ENCODE results near the gene BNC2. TPM values are rescaled to one million over a fixed set of nuclear protein-coding genes. Genes with fewer than 3 reads are reported as not detected.

The BNC2 gene
- total RNA-seq, 1 donor from 2014 or later = under 0.01 TPM

DNA sequence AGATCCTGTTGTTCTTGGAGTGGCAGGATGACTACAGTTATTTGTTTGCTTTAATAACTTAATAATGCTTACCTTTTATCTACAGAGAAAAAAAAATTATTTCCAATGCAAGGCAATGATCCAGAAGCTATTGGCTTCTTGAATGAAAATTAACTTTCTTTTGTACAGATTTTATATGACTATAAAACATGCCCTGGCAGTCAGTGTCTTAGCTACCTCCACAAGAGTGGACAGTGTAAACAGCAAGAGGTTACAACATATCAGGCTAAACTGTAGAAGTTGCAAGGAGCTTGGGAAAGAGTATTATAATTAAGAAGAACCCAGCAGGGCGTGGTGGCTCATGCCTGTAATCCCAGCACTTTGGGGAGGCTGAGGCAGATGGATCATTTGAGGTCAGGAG lies 49.1 kb downstream of the BNC2 start:
- Histone ChIP-seq H3K36me3 (ENCODE audit: control insufficient read depth, insufficient read depth, low read length) (no peaks in the 10 kb centered on the region), H3K4me3 (ENCODE audit: low read depth, low read length) (no peak overlapping the region), H3K27me3 (ENCODE audit: control insufficient read depth, insufficient read depth, low read length) (no peaks in the 10 kb centered on the region)
- DNase-seq (ENCODE audit: low read depth) = no peak
- TF ChIP-seq CTCF (IDR thresholded peaks at IDR 0.05; ENCODE audit: insufficient read depth, low read length, severe bottlenecking) = no peak
- FAIRE-seq = no peak

- Histone ChIP-seq H3K4me3 (ENCODE audit: low read depth, low read length) (no peak overlapping the region), H3K27me3 (ENCODE audit: control insufficient read depth, insufficient read depth, low read length) (no peaks in the 10 kb centered on the region), H3K36me3 (ENCODE audit: control insufficient read depth, insufficient read depth, low read length) (no peaks in the 10 kb centered on the region)
- FAIRE-seq (no peak), DNase-seq (ENCODE audit: low read depth) (no peak)
- no peak for TF ChIP-seq CTCF (IDR thresholded peaks at IDR 0.05; ENCODE audit: insufficient read depth, low read length, severe bottlenecking)
These were observed 53.0 kb downstream of the BNC2 start for GRCh38 chr9:16817514-16817913.

DNA sequence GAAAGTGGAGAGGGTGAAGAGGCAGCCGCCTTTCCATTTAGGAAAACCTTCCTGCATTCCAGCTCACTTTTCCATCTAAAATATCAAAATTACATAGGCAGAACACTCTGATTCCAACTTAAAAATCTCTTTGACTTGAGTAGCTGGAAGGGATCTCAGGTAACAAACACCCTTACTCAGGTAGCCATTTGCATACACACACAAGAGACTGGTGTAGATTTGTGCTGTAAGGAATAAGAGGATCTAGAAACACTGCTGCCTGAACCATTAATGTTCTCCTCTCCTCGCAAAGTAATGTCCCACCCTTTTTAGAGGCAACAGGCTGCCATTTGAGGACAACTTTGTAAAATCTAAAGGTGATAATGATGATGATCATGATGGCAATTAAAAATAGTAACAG lies 53.5 kb downstream of the BNC2 start:
- TF ChIP-seq CTCF (IDR thresholded peaks at IDR 0.05; ENCODE audit: insufficient read depth, low read length, severe bottlenecking) = no peak
- DNase-seq (ENCODE audit: low read depth) (no peak), FAIRE-seq (no peak)
- H3K27me3 ChIP-seq (ENCODE audit: control insufficient read depth, insufficient read depth, low read length) = no peaks in the 10 kb centered on the region
- no peak overlapping the region for H3K4me3 ChIP-seq (ENCODE audit: low read depth, low read length)
- H3K36me3 ChIP-seq (ENCODE audit: control insufficient read depth, insufficient read depth, low read length) = no peaks in the 10 kb centered on the region

- no peak for TF ChIP-seq CTCF (IDR thresholded peaks at IDR 0.05; ENCODE audit: insufficient read depth, low read length, severe bottlenecking)
- FAIRE-seq (no peak), DNase-seq (ENCODE audit: low read depth) (no peak)
- Histone ChIP-seq H3K36me3 (ENCODE audit: control insufficient read depth, insufficient read depth, low read length) (no peaks in the 10 kb centered on the region), H3K27me3 (ENCODE audit: control insufficient read depth, insufficient read depth, low read length) (no peaks in the 10 kb centered on the region), H3K4me3 (ENCODE audit: low read depth, low read length) (no peak overlapping the region)
These were observed 54.5 kb downstream of the BNC2 start for GRCh38 chr9:16816011-16816410.

DNA sequence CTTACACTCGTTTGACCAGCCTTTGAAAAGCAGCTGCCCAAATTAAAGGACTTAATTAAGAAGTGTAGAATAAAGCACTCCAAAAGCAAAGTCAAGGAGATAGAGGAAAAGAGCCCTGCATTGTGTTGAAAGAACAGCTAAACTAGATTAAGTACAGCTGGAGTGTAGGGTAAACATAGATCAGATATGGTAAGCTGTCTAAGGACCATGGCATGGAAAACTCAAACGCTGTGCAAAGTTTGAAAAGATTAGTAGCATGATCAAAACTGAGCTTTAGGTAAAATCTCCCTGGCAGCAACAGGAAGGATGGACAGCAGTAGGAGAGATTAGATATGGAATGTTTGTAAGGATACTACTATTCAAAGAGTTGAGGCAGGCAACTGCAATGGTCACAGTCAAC lies 55.4 kb downstream of the BNC2 start:
- DNase-seq (ENCODE audit: low read depth) = no peak
- H3K27me3 ChIP-seq (ENCODE audit: control insufficient read depth, insufficient read depth, low read length) = no peaks in the 10 kb centered on the region
- TF ChIP-seq CTCF (IDR thresholded peaks at IDR 0.05; ENCODE audit: insufficient read depth, low read length, severe bottlenecking) = no peak
- no peak overlapping the region for H3K4me3 ChIP-seq (ENCODE audit: low read depth, low read length)
- FAIRE-seq = no peak
- no peaks in the 10 kb centered on the region for H3K36me3 ChIP-seq (ENCODE audit: control insufficient read depth, insufficient read depth, low read length)

DNA sequence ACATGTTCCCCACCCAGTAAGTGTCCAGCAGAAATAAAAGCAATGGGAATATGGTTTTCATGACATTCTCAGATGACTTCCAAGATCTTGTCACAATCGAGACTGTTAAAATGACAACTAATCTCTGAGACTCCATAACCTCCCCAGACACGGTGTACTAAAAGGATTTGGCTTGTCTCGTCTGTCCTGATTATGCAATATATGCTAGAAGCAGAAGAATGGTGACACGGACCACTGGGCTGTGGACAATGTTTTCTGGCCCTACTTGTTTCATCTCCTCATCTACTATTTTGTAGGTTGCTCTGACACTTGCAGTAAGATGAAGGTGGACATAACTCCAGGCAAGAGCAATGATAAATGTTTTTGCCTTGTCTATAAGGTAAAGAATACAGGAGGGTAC lies 56.6 kb downstream of the BNC2 start:
- no peak for TF ChIP-seq CTCF (IDR thresholded peaks at IDR 0.05; ENCODE audit: insufficient read depth, low read length, severe bottlenecking)
- Histone ChIP-seq H3K4me3 (ENCODE audit: low read depth, low read length) (no peak overlapping the region), H3K27me3 (ENCODE audit: control insufficient read depth, insufficient read depth, low read length) (no peaks in the 10 kb centered on the region), H3K36me3 (ENCODE audit: control insufficient read depth, insufficient read depth, low read length) (no peaks in the 10 kb centered on the region)
- FAIRE-seq = no peak
- DNase-seq (ENCODE audit: low read depth) = no peak

Data from bronchial epithelial cell (primary cell).